OCI-LY7 (cell line): ENCODE results near the gene CACNA1I. TPM values are rescaled to one million over a fixed set of nuclear protein-coding genes. Genes with fewer than 3 reads are reported as not detected.

Source experiments
- BruUV-seq: library from RNA; stranded (reverse); fragments of 400-500 nt; replicated peaks from 2 replicates; lab custom pipeline; 2021; lab: Mats Ljungman, UMichigan
- CTCF ChIA-PET: fragments of 300-600 bp; sonication (Branson Sonifier 250); formaldehyde crosslinking; loops from one replicate; lab custom pipeline; 2022; ENCODE audit warnings: antibody characterized with exemption; ENCODE audit not compliant: unreplicated experiment; lab: Charles Lee
- POLR2A ChIA-PET: fragments of 300-600 bp; sonication (Branson Sonifier 250); formaldehyde crosslinking; loops from one replicate; lab custom pipeline; 2022; ENCODE audit warnings: antibody characterized with exemption; lab: Charles Lee
- DNase-seq: peaks from one replicate; pipeline ENCODE4 v3.0.0-alpha.2; 2015; ENCODE audit warnings: low spot score
- H2AFZ ChIP-seq: fragments of 200-600 bp; sonication (generic), shearing (Covaris generic); 2 replicates; pipeline ENCODE4 v1.6.1; 2014; ENCODE audit warnings: mild to moderate bottlenecking, antibody characterized with exemption, low read length, moderate library complexity
- H3K27ac ChIP-seq: fragments of 200-600 bp; sonication (generic); 2 replicates; pipeline ENCODE4 v1.5.1; 2014; ENCODE audit warnings: mixed run types, low read depth, mild to moderate bottlenecking, moderate library complexity, low read length, inconsistent platforms; ENCODE audit not compliant: poor library complexity, severe bottlenecking
- H3K36me3 ChIP-seq: fragments of 200-600 bp; sonication (generic); 2 replicates; pipeline ENCODE4 v1.6.1; 2014; ENCODE audit warnings: mild to moderate bottlenecking, antibody characterized with exemption, low read length, moderate library complexity, mixed read lengths; ENCODE audit not compliant: insufficient read depth
- H3K4me1 ChIP-seq: fragments of 200-600 bp; sonication (generic); 2 replicates; pipeline ENCODE4 v1.5.1; 2014; ENCODE audit warnings: mild to moderate bottlenecking, low read length; ENCODE audit not compliant: insufficient read depth, poor library complexity, severe bottlenecking
- H3K4me2 ChIP-seq: fragments of 200-600 bp; sonication (generic); 2 replicates; pipeline ENCODE4 v1.6.1; 2014; ENCODE audit warnings: mild to moderate bottlenecking, low read length
- H3K4me3 ChIP-seq: fragments of 200-600 bp; sonication (generic); 2 replicates; pipeline ENCODE4 v1.5.1; 2014; ENCODE audit warnings: mild to moderate bottlenecking, low read depth, low read length; ENCODE audit not compliant: poor library complexity, severe bottlenecking
- H3K79me2 ChIP-seq: fragments of 200-600 bp; sonication (generic); 2 replicates; pipeline ENCODE4 v1.6.1; 2016; ENCODE audit warnings: low read depth, mild to moderate bottlenecking, low read length, moderate library complexity, mixed read lengths; ENCODE audit not compliant: insufficient read depth
- H3K9me2 ChIP-seq: fragments of 200-600 bp; sonication (generic); 2 replicates; pipeline ENCODE4 v1.6.1; 2016; ENCODE audit warnings: mild to moderate bottlenecking, low read length, mixed read lengths; ENCODE audit not compliant: insufficient read depth
- H3K9me3 ChIP-seq: fragments of 200-600 bp; sonication (generic); 2 replicates; pipeline ENCODE4 v1.6.1; 2014; ENCODE audit warnings: mild to moderate bottlenecking, mixed run types, low read length, mixed read lengths
- H4K20me1 ChIP-seq: fragments of 200-600 bp; sonication (generic); 2 replicates; pipeline ENCODE4 v1.6.1; 2014; ENCODE audit warnings: mild to moderate bottlenecking, antibody characterized with exemption, low read length, moderate library complexity, mixed read lengths; ENCODE audit not compliant: insufficient read depth
- CTCF ChIP-seq: fragments of 200-600 bp; sonication (generic); conservative IDR thresholded peaks from 2 replicates; pipeline ENCODE4 v1.5.1; 2014; ENCODE audit warnings: mild to moderate bottlenecking, antibody characterized with exemption, low read length, moderate library complexity, mixed read lengths
- EZH2phosphoT487 ChIP-seq: fragments of 200-600 bp; sonication (generic); IDR thresholded peaks from 2 replicates; pipeline ENCODE4 v1.6.1; 2018; ENCODE audit warnings: low read depth, borderline replicate concordance, mild to moderate bottlenecking, mixed run types, antibody characterized with exemption, low read length, moderate library complexity, mixed read lengths
- intact Hi-C: fragments of 100-400 bp; cut with micrococcal nuclease; formaldehyde crosslinking; loops from one replicate; pipeline ENCODE4 v1.10.0; 2022; ENCODE audit not compliant: unreplicated experiment
- total RNA-seq, 2 experiments: library from RNA; depleted of rRNA in 1 of 2; stranded (reverse); fragments of >200 nt in 1 of 2; shearing (Covaris generic) in 1 of 2; gene quantifications; 2 replicates each; pipeline ENCODE4 v1.2.3, GENCODE V29; 2014 to 2022

The CACNA1I gene
- total RNA-seq, 2 experiments from 2014 or later = 0.03 TPM; not detected in 1

- no TSS peak for BruUV-seq
- H4K20me1 ChIP-seq = no peaks in the 10 kb centered on the region
- TF ChIP-seq EZH2phosphoT487 (no peak), CTCF (no peak)
These were observed 46.2 kb downstream of the CACNA1I start for GRCh38 chr22:39616781-39617180.

GRCh38 chr22:39617342-39617741 lies 46.8 kb downstream of the CACNA1I start:
- Histone ChIP-seq H3K9me2 (no peaks in the 10 kb centered on the region), H3K9me3 (no peaks in the 10 kb centered on the region), H2AFZ (no peak overlapping the region), H3K4me2 (0 out of 2 replicates have a peak overlapping the region, but pooled peaks have one; percentile 12), H4K20me1 (no peaks in the 10 kb centered on the region), H3K4me1 (peaks cover 22% of the 10 kb centered on the region), H3K36me3 (no peaks in the 10 kb centered on the region), H3K27ac (no peak overlapping the region), H3K4me3 (no peak overlapping the region), H3K79me2 (no peaks in the 10 kb centered on the region)
- intact Hi-C loops = no loop called here
- ChIA-PET CTCF (interaction anchor here (0.7 kb wide), 1 partner anchor 97 kb away, joined by 3 read pairs; the partner anchor contains the start of gene ATF4), POLR2A (no interaction called here)
- no TSS peak for BruUV-seq
- TF ChIP-seq CTCF = no peak
- TF ChIP-seq EZH2phosphoT487 = no peak
- DNase-seq = no peak

More at GRCh38 chr22:39616781-39617180, 46.2 kb downstream of the CACNA1I start:
- no peaks in the 10 kb centered on the region for H3K9me2 ChIP-seq
- CTCF ChIA-PET = no interaction called here
- POLR2A ChIA-PET = no interaction called here
- H2AFZ ChIP-seq = no peak overlapping the region
- H3K79me2 ChIP-seq = no peaks in the 10 kb centered on the region
- H3K27ac ChIP-seq = no peak overlapping the region
- H3K9me3 ChIP-seq = no peaks in the 10 kb centered on the region
- intact Hi-C loops = no loop called here
- no peak overlapping the region for H3K4me3 ChIP-seq
- peaks cover 22% of the 10 kb centered on the region for H3K4me1 ChIP-seq
- no peak for DNase-seq
- no peak overlapping the region for H3K4me2 ChIP-seq
- H3K36me3 ChIP-seq = no peaks in the 10 kb centered on the region

GRCh38 chr22:39617970-39618757 lies 47.6 kb downstream of the CACNA1I start:
- Histone ChIP-seq H3K36me3 (no peaks in the 10 kb centered on the region), H4K20me1 (no peaks in the 10 kb centered on the region), H3K9me2 (no peaks in the 10 kb centered on the region), H3K4me2 (no peak overlapping the region), H3K27ac (no peak overlapping the region), H3K4me1 (peaks cover 22% of the 10 kb centered on the region), H3K4me3 (no peak overlapping the region), H3K79me2 (no peaks in the 10 kb centered on the region), H2AFZ (no peak overlapping the region), H3K9me3 (no peaks in the 10 kb centered on the region)
- POLR2A ChIA-PET = no interaction called here
- TF ChIP-seq EZH2phosphoT487 (no peak), CTCF (no peak)
- CTCF ChIA-PET = interaction anchor here (0.7 kb wide), 1 partner anchor 98 kb away, joined by 3 read pairs; the partner anchor contains the start of gene ATF4
- intact Hi-C loops = no loop called here
- BruUV-seq = no TSS peak
- DNase-seq = no peak
